RCC 7860 (cell line): ENCODE data around the gene CAB39L.

Source experiments
- DNase-seq: peaks from one replicate; pipeline ENCODE4 v3.0.0-alpha.2; 2015; ENCODE audit warnings: low spot score
- FAIRE-seq: peaks from 2 replicates; lab custom pipeline; 2012; peaks lifted over from hg19 to GRCh38; lab: Jason Lieb, UNC

The CAB39L gene

DNA sequence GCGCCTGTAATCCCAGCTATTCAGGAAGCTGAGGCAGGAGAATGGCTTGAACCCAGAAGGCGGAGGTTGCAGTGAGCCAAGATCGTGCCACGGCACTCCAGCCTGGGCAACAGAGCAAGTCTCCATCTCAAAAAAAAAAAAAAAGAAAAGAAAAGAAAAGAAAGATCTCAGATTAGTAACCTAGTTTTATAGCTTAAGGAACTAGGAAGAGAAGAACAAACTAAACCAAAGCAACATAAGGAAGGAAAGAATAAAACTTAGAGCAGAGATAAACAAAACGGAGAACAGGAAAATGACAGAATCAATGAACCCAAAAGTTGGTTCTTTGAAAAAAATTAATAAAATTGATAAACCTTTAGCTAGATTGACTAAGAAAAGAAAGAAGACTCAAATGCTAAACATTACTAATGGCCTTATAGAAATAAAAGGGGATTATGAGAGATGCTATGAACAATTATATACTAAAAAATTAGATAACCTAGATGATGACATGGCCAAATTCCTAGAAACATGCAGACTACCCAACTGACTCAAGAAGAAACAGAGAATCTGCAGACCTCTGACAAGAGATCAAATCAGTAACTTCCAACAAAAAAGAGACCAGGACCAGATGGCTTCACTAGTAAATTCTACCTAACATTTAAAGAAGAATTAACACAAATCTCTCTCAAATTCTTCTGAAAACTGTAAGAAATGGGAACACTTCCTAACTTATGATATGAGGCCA lies 127.9 kb downstream of the CAB39L start:
- FAIRE-seq (no peak), DNase-seq (no peak)

GRCh38 chr13:49315036-49315565 lies 128.8 kb downstream of the CAB39L start:
- no peak for FAIRE-seq

GRCh38 chr13:49314344-49314882 lies 129.5 kb downstream of the CAB39L start:
- peak; percentile 52 for DNase-seq
- peak; percentile 28 for FAIRE-seq

More at GRCh38 chr13:49315036-49315565, 128.8 kb downstream of the CAB39L start:
- DNase-seq, result peak; percentile 35

DNA sequence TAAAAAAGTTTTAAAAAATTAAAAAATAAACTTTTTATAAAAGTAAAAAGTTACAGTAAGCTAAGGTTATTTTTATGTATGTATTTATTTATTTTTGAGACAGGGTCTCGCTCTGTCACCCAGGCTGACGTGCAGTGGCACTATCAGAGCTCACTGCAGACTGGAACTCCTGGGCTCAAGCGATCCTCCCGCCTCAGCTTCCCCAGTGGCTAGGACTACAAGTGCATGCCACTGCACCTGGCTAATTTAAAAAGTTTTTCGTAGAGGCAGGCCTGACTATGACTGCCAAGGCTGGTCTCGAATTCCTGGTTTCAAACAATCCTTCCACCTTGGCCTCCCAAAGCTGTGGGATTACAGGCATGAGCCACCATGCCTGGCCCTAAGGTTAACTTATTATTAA lies 132.0 kb downstream of the CAB39L start:
- FAIRE-seq (no peak), DNase-seq (no peak)

GRCh38 chr13:49310251-49310650 lies 133.6 kb downstream of the CAB39L start:
- no peak for FAIRE-seq

DNA sequence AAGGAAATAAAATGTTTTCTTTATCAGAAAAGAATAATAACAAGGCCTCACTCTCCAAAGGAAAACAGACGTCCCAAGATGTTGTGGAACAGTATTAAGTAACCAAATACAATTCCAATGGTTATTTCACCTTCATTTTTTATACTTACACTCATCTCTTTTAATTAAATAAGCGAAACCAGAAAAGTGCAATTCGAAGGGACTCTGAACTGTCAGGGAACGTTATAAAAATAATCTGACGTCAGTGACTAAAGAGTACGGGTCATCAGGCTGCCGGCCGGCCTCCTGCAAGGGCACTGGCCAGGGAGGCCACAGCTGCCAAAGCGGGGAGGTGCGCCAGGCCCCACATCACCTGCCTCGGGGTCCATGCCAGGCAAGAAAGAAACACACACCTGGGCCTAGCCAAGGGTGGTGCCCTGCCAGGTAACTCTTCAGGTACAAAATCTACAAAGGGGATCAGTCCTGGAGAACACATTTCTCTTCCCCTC lies 134.9 kb downstream of the CAB39L start:
- DNase-seq (no peak), FAIRE-seq (no peak)

More at GRCh38 chr13:49310251-49310650, 133.6 kb downstream of the CAB39L start:
- DNase-seq, result no peak

GRCh38 chr13:49308097-49308875 lies 135.6 kb downstream of the CAB39L start:
- FAIRE-seq (no peak), DNase-seq (no peak)

DNA sequence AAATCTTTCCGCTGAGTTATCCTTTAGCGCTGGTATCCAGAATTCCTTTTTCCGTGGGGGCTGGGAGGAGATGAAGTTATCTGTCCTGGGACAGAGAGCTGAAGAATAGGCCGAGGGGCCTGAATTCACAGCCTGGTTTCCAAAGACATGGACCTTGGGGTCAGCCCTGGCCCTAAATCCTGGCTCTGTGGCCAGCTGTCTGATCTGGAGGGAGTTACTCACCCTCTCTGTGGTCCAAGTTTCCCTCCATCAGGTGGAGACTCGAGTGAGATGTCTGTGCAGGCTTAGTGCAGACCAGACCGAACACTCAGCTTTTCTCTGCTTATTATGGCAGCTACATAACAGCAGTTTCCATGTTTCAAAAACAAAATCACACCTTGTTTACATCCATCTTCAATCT lies 136.5 kb downstream of the CAB39L start:
- DNase-seq, result no peak
- FAIRE-seq, result no peak

DNA sequence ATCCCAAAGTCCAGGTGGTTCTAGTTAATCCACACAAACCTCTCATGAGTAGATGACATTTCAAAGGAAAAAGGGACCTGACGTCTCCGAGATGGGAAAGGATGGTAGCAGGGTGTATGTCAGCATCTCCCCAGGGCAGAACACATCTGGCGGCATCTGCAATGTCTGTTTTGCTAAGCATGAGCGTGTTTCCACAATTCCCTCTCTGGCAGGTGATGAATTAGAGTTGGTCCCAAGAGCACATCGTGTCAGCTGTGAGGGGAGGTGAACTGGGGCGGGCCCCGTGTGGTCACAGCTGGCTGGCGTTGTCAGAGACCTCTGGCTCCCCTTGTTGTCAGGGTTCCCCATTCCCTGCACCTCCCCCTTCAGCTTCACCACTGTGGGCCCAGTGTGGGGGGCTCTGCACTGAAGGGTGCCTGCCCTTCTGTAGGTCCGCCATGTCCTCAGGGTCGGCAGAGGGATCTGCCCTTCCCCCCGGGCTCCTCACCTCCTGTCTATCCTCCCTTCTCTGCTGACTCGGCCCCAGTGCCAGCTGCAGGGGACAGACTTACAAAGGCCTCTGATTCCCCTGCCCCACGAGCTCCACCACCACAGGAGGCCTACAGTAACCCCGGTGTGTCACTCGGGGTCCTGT lies 138.0 kb downstream of the CAB39L start:
- no peak for FAIRE-seq
- no peak for DNase-seq

DNA sequence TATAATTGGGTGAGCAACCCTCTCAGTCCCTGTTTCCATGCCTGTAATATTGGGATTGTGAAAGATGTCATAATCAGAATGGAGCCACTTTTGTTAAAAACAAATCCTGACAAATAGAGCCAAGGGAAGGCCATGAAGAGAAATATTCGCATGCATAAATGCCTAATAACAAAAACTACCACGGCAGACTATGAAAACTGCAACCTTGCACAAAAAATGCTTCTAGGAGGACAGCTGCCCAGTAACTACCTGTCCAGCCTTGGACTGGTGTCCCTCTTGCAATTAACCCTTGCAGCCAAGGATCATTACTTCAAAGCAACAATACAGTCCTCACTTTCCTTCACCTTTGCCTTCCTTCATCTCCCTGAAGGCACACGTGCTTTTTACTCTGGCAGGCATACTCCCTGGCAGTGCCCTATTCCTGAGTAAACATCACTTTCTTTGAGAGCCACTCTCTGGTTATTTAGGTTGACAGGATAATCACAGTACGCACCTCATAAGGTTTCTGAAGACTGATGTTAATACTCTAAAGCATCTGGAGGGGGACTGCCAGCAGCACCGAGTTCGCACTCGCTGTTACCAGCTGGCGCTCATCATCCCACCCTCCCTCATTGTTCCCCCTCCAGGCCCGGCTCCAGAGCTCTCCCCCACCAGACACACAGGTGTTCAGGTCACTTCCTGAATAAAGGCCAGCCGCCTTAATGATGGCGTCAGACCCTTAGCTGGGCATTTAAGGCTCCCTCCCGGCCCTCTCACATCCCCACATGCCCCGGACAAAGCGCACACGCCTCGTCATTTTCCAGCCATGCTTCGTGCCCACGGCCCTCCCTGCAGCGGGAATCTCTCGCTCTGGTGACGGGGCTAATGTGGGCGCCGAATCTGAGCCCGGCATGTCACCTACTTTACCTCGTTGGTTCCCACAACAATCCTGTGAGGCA lies 138.8 kb downstream of the CAB39L start:
- no peak for FAIRE-seq
- DNase-seq, result no peak

- FAIRE-seq (no peak), DNase-seq (no peak)
Measured at GRCh38 chr13:49304356-49304755, 139.5 kb downstream of the CAB39L start.

DNA sequence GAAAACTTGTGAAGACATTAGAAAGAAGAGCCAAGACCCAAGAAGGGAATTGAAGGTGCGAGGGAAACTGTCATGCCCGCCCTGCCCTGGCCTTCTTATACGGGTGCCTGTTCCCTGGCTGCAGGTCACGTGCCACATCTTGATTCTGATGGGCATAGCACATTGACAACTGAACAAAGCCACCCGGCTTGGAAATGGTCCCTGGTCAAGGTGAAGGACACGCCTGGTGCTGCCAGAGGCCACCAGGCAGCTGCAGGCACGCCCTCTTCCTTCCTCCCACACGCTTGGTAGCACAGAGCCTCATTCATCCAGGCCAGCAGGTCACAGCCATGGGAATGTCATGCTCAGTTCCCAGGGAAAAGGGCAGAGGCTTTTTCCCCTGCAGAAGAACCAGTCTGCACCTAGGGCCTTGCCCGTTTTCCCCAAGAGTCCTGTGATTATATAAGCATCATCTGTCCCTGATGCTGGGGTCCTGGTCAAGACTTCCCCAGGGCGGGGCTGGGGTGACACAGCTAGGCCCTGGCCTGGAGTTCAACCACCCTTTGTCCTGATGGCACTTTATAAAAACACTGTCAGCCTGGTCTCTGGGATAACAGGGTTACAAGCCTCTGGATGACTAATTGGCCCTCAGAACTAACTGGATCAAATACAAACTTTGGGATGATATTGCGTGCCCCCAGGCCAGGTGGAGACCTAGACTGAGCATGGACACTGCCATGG lies 140.2 kb downstream of the CAB39L start:
- FAIRE-seq, result no peak

GRCh38 chr13:49302817-49303216 lies 141.0 kb downstream of the CAB39L start:
- no peak for FAIRE-seq

More for the DNA sequence above, 140.2 kb downstream of the CAB39L start:
- no peak for DNase-seq

DNA sequence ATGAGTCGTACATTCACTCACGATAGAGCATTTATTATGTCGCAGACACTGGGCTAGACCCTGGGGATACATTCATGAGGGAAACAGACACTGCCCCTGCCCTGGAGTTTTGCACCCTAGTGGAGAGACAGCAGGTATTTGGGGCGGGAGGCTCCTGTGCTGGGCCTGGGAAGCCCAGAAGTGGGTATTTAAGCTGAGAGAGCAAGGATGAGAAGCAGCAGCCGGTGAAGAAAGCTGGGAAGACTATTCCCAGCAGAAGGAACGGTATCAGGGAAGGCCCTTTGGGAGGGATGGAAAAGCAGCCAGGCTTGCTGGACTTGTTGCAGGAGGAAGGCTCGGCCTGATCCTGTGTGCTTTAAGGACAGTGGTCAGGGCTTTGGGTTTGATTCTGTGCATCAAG lies 141.6 kb downstream of the CAB39L start:
- DNase-seq (no peak), FAIRE-seq (no peak)

More at GRCh38 chr13:49302817-49303216, 141.0 kb downstream of the CAB39L start:
- DNase-seq, result no peak

DNA sequence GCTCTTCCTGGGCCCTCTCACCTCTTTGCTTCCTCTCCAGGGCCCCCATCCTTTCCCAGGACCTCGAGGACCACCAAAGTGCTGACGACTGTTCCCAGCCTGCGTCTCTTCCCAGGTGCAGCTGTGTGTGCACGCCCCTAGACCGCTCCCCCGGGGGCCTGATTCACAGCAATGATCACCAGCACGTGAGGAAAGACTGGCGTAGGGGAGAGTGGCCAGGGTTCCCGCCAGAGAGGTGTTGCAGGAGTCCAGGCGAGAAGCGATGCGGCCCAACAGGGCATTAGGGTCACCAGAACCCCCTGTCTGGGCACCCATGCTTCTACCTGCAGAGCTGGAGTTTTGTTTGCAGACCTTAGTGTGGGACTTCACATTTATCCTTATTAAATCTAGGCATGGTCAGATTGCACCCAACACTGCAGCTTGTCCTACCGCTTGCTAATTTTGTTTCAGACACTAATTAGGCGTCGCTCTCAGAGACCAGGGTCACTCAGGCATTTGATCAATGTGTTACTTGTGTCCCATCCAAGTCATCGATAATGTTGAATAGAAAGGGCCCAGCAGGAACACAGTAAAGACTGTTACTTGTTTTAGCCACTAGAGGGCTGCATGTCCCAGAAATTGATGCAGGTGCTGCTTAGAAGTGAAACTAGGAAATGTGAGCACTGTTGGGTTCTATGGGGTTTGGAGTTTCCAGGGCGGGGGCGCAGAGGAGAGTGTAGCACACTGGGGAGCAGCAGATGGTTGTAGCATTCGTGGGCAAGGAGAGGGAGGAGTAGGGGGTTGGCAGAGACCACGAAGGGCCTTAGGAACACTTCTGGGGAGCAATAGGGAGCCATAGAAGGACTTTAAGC lies 142.9 kb downstream of the CAB39L start:
- DNase-seq (peak; percentile 59), FAIRE-seq (peak; percentile 15)

- FAIRE-seq (no peak), DNase-seq (no peak)
Measured at GRCh38 chr13:49300276-49300675, 143.6 kb downstream of the CAB39L start.

DNA sequence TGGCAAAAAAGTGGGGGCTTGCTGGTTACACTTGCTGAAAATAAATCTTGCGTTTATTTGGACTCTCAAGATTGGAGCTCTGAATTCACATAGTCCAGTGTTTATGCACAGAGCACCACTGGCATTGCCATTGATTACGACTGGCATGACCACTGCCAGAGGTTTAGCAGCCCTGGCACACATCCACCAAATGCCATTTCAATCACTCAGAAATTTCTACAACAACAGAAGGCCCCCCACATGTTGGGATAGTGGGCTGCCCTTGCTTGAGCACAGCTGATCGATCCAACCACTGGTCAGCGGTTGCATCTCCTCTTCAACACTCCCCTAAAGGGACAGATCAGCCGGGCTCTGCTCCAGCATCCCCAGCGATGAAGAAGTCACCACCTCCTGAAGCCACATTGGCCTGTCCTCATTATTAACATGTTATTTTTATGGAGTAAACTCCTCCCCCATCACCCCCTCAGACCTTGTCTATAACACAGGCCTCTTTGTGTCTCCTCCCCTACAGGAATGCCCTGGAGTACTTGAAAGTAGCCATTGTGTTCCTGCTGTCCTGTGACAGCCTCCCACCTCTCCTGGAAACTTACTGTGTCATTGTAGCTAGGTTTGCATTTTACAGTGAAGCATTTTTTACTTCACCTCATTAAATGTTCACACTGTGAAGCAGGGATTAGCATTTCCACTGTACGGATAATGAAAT lies 144.8 kb downstream of the CAB39L start:
- DNase-seq (no peak), FAIRE-seq (no peak)

GRCh38 chr13:49298416-49298815 lies 145.4 kb downstream of the CAB39L start:
- FAIRE-seq (no peak), DNase-seq (no peak)
